Activated CD4-positive, alpha-beta T cell treated with anti-CD3 and anti-CD28 coated beads, Interleukin-2, amount 10 ng/mL, durations not matched to agents 24 days and 14 days (primary cell): ENCODE results near the gene M1AP. TPM values are rescaled to one million over a fixed set of nuclear protein-coding genes. Genes with fewer than 3 reads are reported as not detected.
A peak's percentile ranks its signal among the peaks of the same experiment; 100 is the strongest.
"Not testable (repeated sequence)": the region's sequence is repeated elsewhere in the genome, so short reads cannot be mapped to it uniquely, and the experiment has no call there.

Source experiments
- DNase-seq: peaks from one replicate; pipeline ENCODE4 v3.0.0; 2022
- H3K27ac Mint-ChIP-seq: one replicate; pipeline ENCODE4 v1.8.0; 2022; ENCODE audit warnings: mild to moderate bottlenecking, mixed read lengths
- H3K27me3 Mint-ChIP-seq: one replicate; pipeline ENCODE4 v1.8.0; 2022; ENCODE audit warnings: mixed read lengths
- H3K36me3 Mint-ChIP-seq: one replicate; pipeline ENCODE4 v1.8.0; 2022; ENCODE audit warnings: low read depth, mild to moderate bottlenecking, mixed read lengths
- H3K4me1 Mint-ChIP-seq: one replicate; pipeline ENCODE4 v1.8.0; 2021; ENCODE audit warnings: mixed read lengths
- H3K4me3 Mint-ChIP-seq: one replicate; pipeline ENCODE4 v1.8.0; 2022; ENCODE audit warnings: mild to moderate bottlenecking, moderate library complexity, mixed read lengths
- H3K9me3 Mint-ChIP-seq: one replicate; pipeline ENCODE4 v1.8.0; 2021; ENCODE audit warnings: mixed read lengths
- intact Hi-C: fragments of 100-400 bp; cut with micrococcal nuclease; formaldehyde crosslinking; loops from one replicate; pipeline ENCODE4 v1.15.1; 2023
- total RNA-seq: library from RNA; stranded (reverse); gene quantifications from 2 replicates; pipeline ENCODE4 v1.2.3, GENCODE V29; 2022

Gene M1AP
- total RNA-seq, 1 donor from 2014 or later: not detected

DNA sequence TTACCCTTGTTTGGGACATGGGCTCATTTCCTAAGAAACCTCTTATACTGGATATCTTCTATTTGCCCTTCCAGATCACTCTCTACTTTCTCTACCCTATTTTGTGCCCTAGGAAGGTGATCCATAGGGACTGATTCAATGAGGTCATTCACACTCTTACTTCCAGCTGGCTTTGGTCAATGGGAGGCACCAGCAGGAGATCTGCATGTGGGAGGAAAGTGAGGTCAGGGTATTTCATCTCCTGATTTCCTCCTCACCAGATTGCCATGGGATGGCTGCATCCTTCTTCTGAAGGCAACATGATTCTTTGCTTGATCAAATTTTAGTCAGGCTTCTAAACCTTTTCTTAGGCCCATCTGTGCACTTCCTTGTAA is 15.2 kb downstream of the M1AP start:
- peak; percentile 29 for DNase-seq
- intact Hi-C loops: no loop called here
- no peaks in the 10 kb centered on the region for H3K9me3 Mint-ChIP-seq
- no peak overlapping the region for H3K27ac Mint-ChIP-seq
- H3K4me3 Mint-ChIP-seq: no peak overlapping the region
- H3K36me3 Mint-ChIP-seq: no peaks in the 10 kb centered on the region
- peaks cover 45% of the 10 kb centered on the region for H3K27me3 Mint-ChIP-seq
- H3K4me1 Mint-ChIP-seq: no peaks in the 10 kb centered on the region

GRCh38 chr2:74632209-74632938 is 15.8 kb downstream of the M1AP start:
- intact Hi-C loops: no loop called here
- no peaks in the 10 kb centered on the region for H3K36me3 Mint-ChIP-seq
- H3K4me1 Mint-ChIP-seq: no peaks in the 10 kb centered on the region
- peaks cover 42% of the 10 kb centered on the region for H3K27me3 Mint-ChIP-seq
- DNase-seq: peak; percentile 48
- H3K27ac Mint-ChIP-seq: no peak overlapping the region
- no peak overlapping the region for H3K4me3 Mint-ChIP-seq
- no peaks in the 10 kb centered on the region for H3K9me3 Mint-ChIP-seq

DNA sequence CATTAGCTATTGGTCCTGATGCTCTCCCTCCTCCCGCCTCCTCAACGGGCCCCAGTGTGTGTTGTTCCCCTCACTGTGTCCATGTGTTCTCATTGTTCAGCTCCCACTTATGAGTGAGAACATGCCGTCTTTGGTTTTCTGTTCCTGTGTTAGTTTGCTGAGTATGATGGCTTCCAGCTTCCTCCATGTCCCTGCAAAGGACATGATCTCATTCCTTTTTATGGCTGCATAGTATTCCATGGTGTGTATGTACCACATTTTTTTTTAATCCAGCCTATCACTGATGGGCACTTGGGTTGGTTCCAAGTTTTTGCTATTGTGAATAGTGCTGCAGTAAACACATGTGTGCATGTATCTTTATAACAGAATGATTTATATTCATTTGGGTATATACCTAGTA is 17.7 kb downstream of the M1AP start:
- DNase-seq: peak; percentile 26
- H3K4me3 Mint-ChIP-seq, H3K36me3 Mint-ChIP-seq, H3K4me1 Mint-ChIP-seq, H3K27ac Mint-ChIP-seq, intact Hi-C loops, H3K9me3 Mint-ChIP-seq: not testable (repeated sequence)
- peaks cover 25% of the 10 kb centered on the region for H3K27me3 Mint-ChIP-seq

DNA sequence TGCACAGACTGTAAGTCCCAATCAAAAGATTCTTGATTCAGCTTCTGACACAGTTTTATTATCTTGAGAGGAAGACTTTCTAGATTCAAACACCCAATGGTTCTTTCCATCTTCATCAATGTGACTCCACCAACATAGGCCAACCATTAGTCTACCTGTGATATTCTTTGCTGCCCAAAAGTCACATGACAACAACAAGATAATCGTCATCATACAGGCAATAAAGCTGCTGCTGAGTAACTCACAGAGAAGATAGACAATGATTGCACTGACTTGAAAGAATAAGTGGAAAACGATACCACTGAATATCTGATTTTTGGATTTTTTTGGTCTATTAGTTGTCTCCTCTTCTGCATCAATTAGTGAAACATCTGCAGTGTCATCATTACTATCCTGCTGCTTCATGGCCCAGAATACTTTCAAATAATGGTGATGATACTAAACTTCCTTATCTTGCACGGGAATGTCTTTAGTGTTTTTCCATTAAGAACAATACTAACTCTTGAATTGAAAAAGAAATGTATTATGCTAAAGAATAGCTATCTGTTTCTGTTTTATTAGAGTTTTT is 19.5 kb downstream of the M1AP start:
- H3K9me3 Mint-ChIP-seq: no peaks in the 10 kb centered on the region
- no peaks in the 10 kb centered on the region for H3K4me1 Mint-ChIP-seq
- peak; percentile 34 for DNase-seq
- H3K27ac Mint-ChIP-seq: no peak overlapping the region
- H3K36me3 Mint-ChIP-seq: no peaks in the 10 kb centered on the region
- intact Hi-C loops: no loop called here
- H3K27me3 Mint-ChIP-seq: peaks cover 18% of the 10 kb centered on the region
- H3K4me3 Mint-ChIP-seq: no peak overlapping the region

DNA sequence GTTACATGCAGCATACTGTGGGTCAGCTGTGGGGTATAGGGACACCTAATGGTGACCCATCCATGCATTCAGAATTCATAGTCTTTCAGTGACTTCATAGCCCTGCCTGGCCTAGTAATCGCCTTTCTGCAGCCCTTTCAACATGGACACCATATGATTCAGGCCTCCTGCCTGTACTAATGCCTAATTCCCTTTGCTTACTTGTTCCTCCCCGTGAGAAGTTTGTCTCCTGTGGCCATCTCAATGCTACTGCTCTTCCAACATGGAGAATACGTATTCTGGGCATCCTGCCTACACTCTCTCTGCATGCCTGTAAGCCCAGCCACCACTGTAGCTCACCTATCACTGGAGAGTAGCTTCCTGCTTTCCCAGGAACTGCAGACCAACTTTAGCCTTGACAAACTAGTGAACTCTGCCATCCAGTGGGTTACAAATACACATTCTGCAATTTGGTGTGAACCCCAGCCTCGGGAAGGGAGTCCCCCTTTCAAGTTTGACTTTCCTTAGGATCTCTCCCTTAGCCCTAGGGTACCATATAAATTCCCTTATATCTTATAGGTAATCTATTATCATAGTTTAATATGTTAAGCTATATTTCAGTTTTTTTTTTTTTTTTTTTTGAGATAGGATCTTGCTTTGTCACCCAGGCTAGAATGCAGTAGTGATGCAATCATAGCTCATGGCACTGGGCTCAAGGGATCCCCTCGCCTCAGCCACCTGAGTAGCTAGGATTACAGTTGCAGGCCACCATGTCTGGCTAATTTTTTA is 22.3 kb downstream of the M1AP start:
- Mint-ChIP-seq H3K4me1 (no peaks in the 10 kb centered on the region), H3K27ac (no peak overlapping the region), H3K9me3 (no peaks in the 10 kb centered on the region), H3K4me3 (no peak overlapping the region), H3K36me3 (no peaks in the 10 kb centered on the region), H3K27me3 (peaks cover 12% of the 10 kb centered on the region)
- intact Hi-C loops: no loop called here
- DNase-seq: peak; percentile 53

DNA sequence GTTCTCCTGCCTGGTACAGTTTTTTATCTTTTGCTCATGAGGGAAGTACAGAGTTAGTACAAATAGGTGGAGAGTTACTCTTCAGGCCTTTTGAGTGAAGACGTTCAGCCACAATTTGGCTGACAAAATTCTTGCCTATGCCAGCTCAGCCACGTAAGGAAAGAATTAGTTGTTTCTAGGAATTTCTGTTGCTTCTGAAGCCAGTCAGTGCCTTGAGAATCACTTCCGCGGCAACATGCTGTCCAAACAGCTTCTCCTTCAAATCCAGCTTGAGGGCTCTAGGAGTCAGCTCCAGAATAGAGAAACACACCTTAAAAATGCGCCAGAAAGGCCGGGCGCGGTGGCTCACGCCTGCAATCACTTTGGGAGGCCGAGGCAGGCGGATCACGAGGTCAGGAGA is 27.5 kb downstream of the M1AP start:
- Mint-ChIP-seq H3K36me3 (no peaks in the 10 kb centered on the region), H3K27ac (no peak overlapping the region), H3K27me3 (peaks cover 8% of the 10 kb centered on the region), H3K9me3 (no peaks in the 10 kb centered on the region), H3K4me3 (no peak overlapping the region), H3K4me1 (peaks cover 6% of the 10 kb centered on the region)
- intact Hi-C loops: no loop called here
- DNase-seq: no peak

- H3K4me1 Mint-ChIP-seq: peaks cover 6% of the 10 kb centered on the region
Observed at GRCh38 chr2:74619651-74620297, 28.4 kb downstream of the M1AP start.

GRCh38 chr2:74618410-74619083 is 29.6 kb downstream of the M1AP start:
- H3K4me1 Mint-ChIP-seq: peaks cover 6% of the 10 kb centered on the region
- H3K36me3 Mint-ChIP-seq: no peaks in the 10 kb centered on the region
- H3K27me3 Mint-ChIP-seq: peaks cover 25% of the 10 kb centered on the region
- H3K27ac Mint-ChIP-seq: no peak overlapping the region
- H3K9me3 Mint-ChIP-seq: no peaks in the 10 kb centered on the region
- intact Hi-C loops: no loop called here
- no peak overlapping the region for H3K4me3 Mint-ChIP-seq
- DNase-seq: no peak

More at GRCh38 chr2:74619651-74620297, 28.4 kb downstream of the M1AP start:
- peaks cover 15% of the 10 kb centered on the region for H3K27me3 Mint-ChIP-seq
- no peak overlapping the region for H3K4me3 Mint-ChIP-seq
- no peaks in the 10 kb centered on the region for H3K9me3 Mint-ChIP-seq
- no peaks in the 10 kb centered on the region for H3K36me3 Mint-ChIP-seq
- H3K27ac Mint-ChIP-seq: no peak overlapping the region
- intact Hi-C loops: no loop called here
- DNase-seq: no peak

DNA sequence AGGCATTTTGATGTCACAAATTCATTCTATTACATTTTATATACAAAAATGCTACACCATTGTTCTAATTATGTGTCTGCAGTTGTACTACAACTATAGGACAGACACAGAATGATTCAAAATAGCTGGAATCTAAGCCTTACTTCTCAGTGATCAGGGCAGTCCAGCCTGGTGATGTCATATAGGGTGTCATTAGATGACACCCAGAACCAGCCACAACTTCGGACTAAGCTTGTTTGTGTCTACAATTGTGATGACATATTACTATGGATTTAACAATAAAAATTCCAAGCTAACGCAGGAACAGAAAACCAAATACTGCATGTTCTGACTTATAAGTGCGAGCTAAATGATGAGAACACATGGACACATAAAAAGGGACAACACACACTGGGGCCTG is 31.0 kb downstream of the M1AP start:
- no peak overlapping the region for H3K4me3 Mint-ChIP-seq
- H3K27me3 Mint-ChIP-seq: peaks cover 37% of the 10 kb centered on the region
- H3K36me3 Mint-ChIP-seq: no peaks in the 10 kb centered on the region

GRCh38 chr2:74606927-74607326 is 41.2 kb downstream of the M1AP start:
- peaks cover 15% of the 10 kb centered on the region for H3K9me3 Mint-ChIP-seq
- peaks cover 13% of the 10 kb centered on the region for H3K4me1 Mint-ChIP-seq
- H3K27ac Mint-ChIP-seq: no peak overlapping the region
- no peak overlapping the region for H3K4me3 Mint-ChIP-seq
- H3K36me3 Mint-ChIP-seq: no peaks in the 10 kb centered on the region
- H3K27me3 Mint-ChIP-seq: peaks cover 64% of the 10 kb centered on the region
- intact Hi-C loops: no loop called here
- DNase-seq: peak; percentile 23

More for the DNA sequence above, 31.0 kb downstream of the M1AP start:
- no peak overlapping the region for H3K27ac Mint-ChIP-seq
- DNase-seq: no peak
- H3K9me3 Mint-ChIP-seq: no peaks in the 10 kb centered on the region
- peaks cover 6% of the 10 kb centered on the region for H3K4me1 Mint-ChIP-seq
- intact Hi-C loops: no loop called here

GRCh38 chr2:74603282-74604000 is 44.7 kb downstream of the M1AP start:
- Mint-ChIP-seq H3K4me3 (no peak overlapping the region), H3K27me3 (peaks cover 44% of the 10 kb centered on the region), H3K27ac (no peak overlapping the region), H3K4me1 (peaks cover 13% of the 10 kb centered on the region), H3K9me3 (no peaks in the 10 kb centered on the region), H3K36me3 (no peaks in the 10 kb centered on the region)
- peak; percentile 57 for DNase-seq
- intact Hi-C loops: no loop called here

- H3K27me3 Mint-ChIP-seq: peaks cover 38% of the 10 kb centered on the region
- no peaks in the 10 kb centered on the region for H3K9me3 Mint-ChIP-seq
- DNase-seq: peak; percentile 50
- no peaks in the 10 kb centered on the region for H3K36me3 Mint-ChIP-seq
- intact Hi-C loops: no loop called here
- no peak overlapping the region for H3K27ac Mint-ChIP-seq
- H3K4me3 Mint-ChIP-seq: no peak overlapping the region
- peaks cover 13% of the 10 kb centered on the region for H3K4me1 Mint-ChIP-seq
Observed at GRCh38 chr2:74602586-74603281, 45.4 kb downstream of the M1AP start.

- no peak for DNase-seq
- H3K4me3 Mint-ChIP-seq: no peak overlapping the region
- intact Hi-C loops: no loop called here
- H3K36me3 Mint-ChIP-seq: no peaks in the 10 kb centered on the region
- peaks cover 13% of the 10 kb centered on the region for H3K4me1 Mint-ChIP-seq
- no peaks in the 10 kb centered on the region for H3K9me3 Mint-ChIP-seq
- peaks cover 46% of the 10 kb centered on the region for H3K27me3 Mint-ChIP-seq
- H3K27ac Mint-ChIP-seq: no peak overlapping the region
Observed at GRCh38 chr2:74599676-74600075, 48.5 kb downstream of the M1AP start.
